T-cell (primary cell): ENCODE data around the gene ZRANB3. TPM values are rescaled to one million over a fixed set of nuclear protein-coding genes. Genes with fewer than 3 reads are reported as not detected.
"Not testable (repeated sequence)": the region's sequence is repeated elsewhere in the genome, so short reads cannot be mapped to it uniquely, and the experiment has no call there.

Experiments
- ATAC-seq, 4 experiments: fragments of 200-7000 bp in 3 of 4; fragments of 150-1000 bp in 1 of 4; cut with Tn5 transposase; replicated peaks in 1 of 4; 1 replicate in 3 of 4; 2 replicates in 1 of 4; pipeline ENCODE4 v1.10.0; 2021; ENCODE audit warnings: moderate library complexity in 3 of 4, mild to moderate bottlenecking in 2 of 4, moderate number of reproducible peaks in 1 of 4
- CTCF ChIA-PET, 2 donors: fragments of 300-600 bp; sonication (Branson Sonifier 250); formaldehyde crosslinking; loops; one replicate each; lab custom pipeline; 2022; ENCODE audit warnings: antibody characterized with exemption in 2 of 2; lab: Charles Lee
- POLR2A ChIA-PET, 2 donors: fragments of 300-600 bp; sonication (Branson Sonifier 250); formaldehyde crosslinking; loops; one replicate each; lab custom pipeline; 2022; ENCODE audit warnings: antibody characterized with exemption in 2 of 2; lab: Charles Lee
- DNase-seq, 35 experiments: peaks; one replicate each; pipeline versions ENCODE4 v3.0.0 to v3.0.0-alpha.2; 2013 to 2023
- H3K27ac ChIP-seq: one replicate; pipeline ENCODE4 v1.5.1; 2013; ENCODE audit warnings: low read length
- H3K27me3 ChIP-seq, 2 experiments: replicated peaks in 1 of 2; 1 replicate in 1 of 2; 2 replicates in 1 of 2; pipeline versions ENCODE4 v1.6.1 to v1.7.0; 2013; ENCODE audit warnings: low read length in 1 of 2, mixed read lengths in 1 of 2; ENCODE audit not compliant: control insufficient read depth in 2 of 2, insufficient read depth in 2 of 2; ENCODE audit errors: extremely low read depth in 1 of 2
- H3K36me3 ChIP-seq, 2 donors: 1 replicate in 1 of 2; 2 replicates in 1 of 2; pipeline versions ENCODE4 v1.6.1 to v1.7.0; 2013; ENCODE audit warnings: low read length in 1 of 2; ENCODE audit not compliant: control insufficient read depth in 2 of 2, insufficient read depth in 1 of 2; ENCODE audit errors: extremely low read depth in 1 of 2
- H3K4me1 ChIP-seq, 2 experiments: 1 replicate in 1 of 2; 2 replicates in 1 of 2; pipeline versions ENCODE4 v1.6.1 to v1.7.0; 2013; ENCODE audit warnings: low read length in 2 of 2, mixed read lengths in 1 of 2; ENCODE audit not compliant: insufficient read depth in 2 of 2, control insufficient read depth in 1 of 2; ENCODE audit errors: extremely low read depth in 1 of 2
- H3K4me3 ChIP-seq, 2 donors: 1 replicate in 1 of 2; 2 replicates in 1 of 2; pipeline versions ENCODE4 v1.5.1 to v1.7.0; 2013; ENCODE audit warnings: mild to moderate bottlenecking in 2 of 2, low read length in 1 of 2, moderate library complexity in 1 of 2; ENCODE audit not compliant: control insufficient read depth in 1 of 2; ENCODE audit errors: extremely low read depth in 1 of 2
- H3K9me3 ChIP-seq: 2 replicates; pipeline ENCODE4 v1.7.0; 2013
- H3K27ac Mint-ChIP-seq, 2 donors: one replicate each; pipeline ENCODE4 v1.8.0; 2020 to 2021; ENCODE audit warnings: mild to moderate bottlenecking in 2 of 2, mixed read lengths in 2 of 2
- H3K27me3 Mint-ChIP-seq, 2 donors: one replicate each; pipeline ENCODE4 v1.8.0; 2021 to 2022; ENCODE audit warnings: mixed read lengths in 2 of 2
- H3K36me3 Mint-ChIP-seq: one replicate; pipeline ENCODE4 v1.8.0; 2021; ENCODE audit warnings: mixed read lengths
- H3K4me1 Mint-ChIP-seq, 3 donors: one replicate each; pipeline ENCODE4 v1.8.0; 2020 to 2022; ENCODE audit warnings: mixed read lengths in 3 of 3, mild to moderate bottlenecking in 1 of 3
- H3K4me3 Mint-ChIP-seq, 3 donors: one replicate each; pipeline ENCODE4 v1.8.0; 2020 to 2022; ENCODE audit warnings: mild to moderate bottlenecking in 3 of 3, mixed read lengths in 3 of 3, moderate library complexity in 3 of 3
- H3K9me3 Mint-ChIP-seq, 3 donors: one replicate each; pipeline ENCODE4 v1.8.0; 2020 to 2022; ENCODE audit warnings: mixed read lengths in 3 of 3
- WGBS: methylation state at CpG from one replicate; pipeline ENCODE4 v1.1.5; 2013; ENCODE audit warnings: missing lambda C conversion rate; ENCODE audit not compliant: insufficient coverage; 5-methylcytosine and 5-hydroxymethylcytosine counted together
- total RNA-seq, 35 experiments: library from RNA in 6 of 35; stranded (reverse) in 6 of 35; fragments of 120-200 nt in 1 of 35; gene quantifications; one replicate each; pipeline versions ENCODE4 v1.2.1 to v1.2.4 and lab custom pipeline; 2013 to 2026

ZRANB3 gene
- total RNA-seq, 5 donors from 2014 or later (not counting 1 experiment from before 2014, with no cell fraction given) = 3.3 to 8.6 (median 5.3) TPM

DNA sequence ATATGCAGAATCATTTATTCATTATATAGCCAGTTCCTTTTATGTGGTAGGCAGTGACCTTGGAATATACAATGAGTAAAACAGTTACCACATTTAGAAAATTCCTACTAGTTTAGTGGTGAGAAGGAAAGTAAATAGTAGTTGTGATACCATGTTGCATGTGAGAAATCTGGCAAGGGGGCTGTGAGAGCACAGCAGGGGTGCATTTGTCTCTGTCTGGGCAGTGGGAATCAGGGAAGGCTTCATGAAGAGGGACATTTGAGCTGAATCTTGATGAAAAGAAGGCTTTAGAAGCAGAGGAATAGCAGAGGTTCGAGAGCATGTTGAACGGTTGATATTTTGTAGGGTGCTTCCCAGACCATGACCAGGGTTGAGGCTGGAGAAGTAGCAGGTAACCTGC is 400.3 kb downstream of the ZRANB3 start:
- Histone ChIP-seq H3K4me1 (no peaks in the 10 kb centered on the region), H3K27ac (no peak overlapping the region), H3K9me3 (no peaks in the 10 kb centered on the region), H3K4me3 (no peak overlapping the region), H3K27me3 (no peaks in the 10 kb centered on the region), H3K36me3 (peaks cover 16 to 54% of the 10 kb centered on the region in 2 donors)
- Mint-ChIP-seq H3K4me3 (no peak overlapping the region), H3K36me3 (peaks cover 53% of the 10 kb centered on the region), H3K9me3 (no peaks in the 10 kb centered on the region), H3K4me1 (peaks cover 0 to 2% (median 2%) of the 10 kb centered on the region in 3 donors), H3K27ac (no peak overlapping the region), H3K27me3 (no peaks in the 10 kb centered on the region)
- no peak for DNase-seq
- POLR2A ChIA-PET = no interaction called here
- 70% methylated on average over 2 of the region's 2 CpGs for WGBS
- ATAC-seq = no peak
- CTCF ChIA-PET = interaction anchor here in 1 of 2 donors (1.1 kb wide), 1 partner anchor 127 kb away, joined by 3 read pairs; no protein-coding TSS in a partner anchor

DNA sequence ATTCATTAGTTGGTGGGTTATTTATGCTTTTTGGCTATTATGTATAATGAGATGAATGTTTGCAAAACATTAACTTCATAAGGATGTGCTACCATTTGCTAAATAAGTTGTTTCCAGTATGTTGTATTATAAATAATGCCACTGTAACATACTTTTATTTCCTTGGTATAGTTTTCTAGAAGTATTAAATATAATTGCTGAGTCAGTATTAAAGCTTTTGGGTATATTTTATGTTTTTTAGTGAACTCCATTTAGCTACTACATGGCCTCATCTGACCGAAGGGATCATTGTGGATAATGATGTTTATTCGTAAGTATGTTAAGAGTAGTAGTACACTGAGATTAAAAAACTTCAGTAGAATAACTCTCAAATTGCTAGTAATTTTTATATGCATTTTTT is 405.1 kb downstream of the ZRANB3 start:
- Histone ChIP-seq H3K36me3 (peaks cover 13 to 30% of the 10 kb centered on the region in 2 donors), H3K9me3 (no peaks in the 10 kb centered on the region), H3K27ac (no peak overlapping the region), H3K4me3 (no peak overlapping the region), H3K27me3 (no peaks in the 10 kb centered on the region), H3K4me1 (no peaks in the 10 kb centered on the region)
- no CpG with 5 or more reads among the region's 2 CpGs for WGBS
- Mint-ChIP-seq H3K9me3 (no peaks in the 10 kb centered on the region), H3K27me3 (no peaks in the 10 kb centered on the region), H3K36me3 (peaks cover 45% of the 10 kb centered on the region), H3K27ac (no peak overlapping the region), H3K4me1 (no peaks in the 10 kb centered on the region), H3K4me3 (no peak overlapping the region)
- DNase-seq (no peak), ATAC-seq (no peak)
- CTCF ChIA-PET = no interaction called here
- POLR2A ChIA-PET = no interaction called here

DNA sequence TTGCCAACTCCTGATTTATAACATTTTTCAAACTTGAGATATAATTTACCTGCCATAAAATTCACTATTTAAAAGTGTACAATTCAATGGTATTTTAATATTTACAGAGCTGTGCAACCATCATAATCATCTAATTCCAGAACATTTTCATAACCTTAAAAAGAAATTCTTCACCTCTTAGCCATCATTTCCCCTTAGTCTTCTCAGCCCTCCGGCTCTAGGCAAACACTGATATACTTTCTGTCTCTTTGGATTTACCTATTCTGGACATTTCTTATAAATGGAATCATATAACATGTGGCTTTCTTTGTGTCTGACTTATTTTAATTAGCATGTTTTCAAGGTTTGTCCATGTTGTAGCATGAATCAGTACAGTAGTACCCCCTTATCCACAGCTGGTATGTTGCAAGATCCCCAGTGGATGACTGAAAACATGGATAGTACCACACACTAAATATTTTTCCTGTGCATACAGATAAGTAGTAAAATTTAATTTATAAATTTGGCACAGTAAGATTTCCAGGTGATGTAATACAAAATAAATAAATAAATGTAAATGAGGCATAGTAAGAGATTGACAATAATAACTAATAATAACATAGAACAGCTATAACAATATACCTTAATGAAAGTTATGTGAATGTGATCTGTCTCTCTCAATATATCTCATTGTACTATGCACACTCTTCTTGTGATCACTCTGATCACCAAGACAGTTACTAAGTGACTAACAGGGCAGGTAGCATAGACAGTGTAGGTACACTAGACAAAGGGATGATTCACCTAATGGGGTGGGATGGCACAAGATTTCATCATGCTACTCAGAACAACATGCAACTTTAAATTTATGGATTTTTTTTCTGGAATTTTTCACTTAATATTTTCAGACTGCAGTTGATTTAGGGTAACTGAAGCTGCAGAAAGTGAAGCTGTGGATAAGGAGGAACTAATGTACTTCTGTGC is 405.8 kb downstream of the ZRANB3 start:
- Mint-ChIP-seq H3K27me3 (no peaks in the 10 kb centered on the region), H3K4me1 (no peaks in the 10 kb centered on the region), H3K36me3 (peaks cover 46% of the 10 kb centered on the region), H3K9me3 (no peaks in the 10 kb centered on the region), H3K4me3 (no peak overlapping the region), H3K27ac (no peak overlapping the region)
- ChIA-PET POLR2A (no interaction called here), CTCF (interaction anchor here in 1 of 2 donors (0.8 kb wide), 1 partner anchor 136 kb away, joined by 3 read pairs; no protein-coding TSS in a partner anchor)
- Histone ChIP-seq H3K27me3 (no peaks in the 10 kb centered on the region), H3K27ac (no peak overlapping the region), H3K4me3 (no peak overlapping the region), H3K9me3 (no peaks in the 10 kb centered on the region), H3K4me1 (no peaks in the 10 kb centered on the region), H3K36me3 (peaks cover 13 to 27% of the 10 kb centered on the region in 2 donors)
- WGBS = 100% methylated on average over 1 of the region's 1 CpG
- DNase-seq (no peak), ATAC-seq (no peak)

DNA sequence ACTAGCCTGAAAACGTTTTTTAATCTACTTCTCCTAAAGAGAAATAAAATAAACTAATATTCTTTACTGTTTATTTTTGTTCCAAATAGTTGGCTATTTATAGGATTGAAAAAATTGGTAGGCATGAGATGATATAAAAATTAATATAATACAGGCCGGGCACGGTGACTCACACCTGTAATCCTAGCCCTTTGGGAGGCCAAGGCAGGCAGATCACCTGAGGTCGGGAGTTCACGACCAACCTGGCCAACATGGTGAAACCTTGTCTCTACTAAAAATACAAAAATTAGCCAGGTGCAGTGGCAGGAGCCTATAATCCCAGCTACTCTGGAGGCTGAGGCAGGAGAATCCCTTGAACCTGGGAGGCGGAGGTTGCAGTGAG is 409.4 kb downstream of the ZRANB3 start:
- CTCF ChIA-PET = not testable (repeated sequence)

DNA sequence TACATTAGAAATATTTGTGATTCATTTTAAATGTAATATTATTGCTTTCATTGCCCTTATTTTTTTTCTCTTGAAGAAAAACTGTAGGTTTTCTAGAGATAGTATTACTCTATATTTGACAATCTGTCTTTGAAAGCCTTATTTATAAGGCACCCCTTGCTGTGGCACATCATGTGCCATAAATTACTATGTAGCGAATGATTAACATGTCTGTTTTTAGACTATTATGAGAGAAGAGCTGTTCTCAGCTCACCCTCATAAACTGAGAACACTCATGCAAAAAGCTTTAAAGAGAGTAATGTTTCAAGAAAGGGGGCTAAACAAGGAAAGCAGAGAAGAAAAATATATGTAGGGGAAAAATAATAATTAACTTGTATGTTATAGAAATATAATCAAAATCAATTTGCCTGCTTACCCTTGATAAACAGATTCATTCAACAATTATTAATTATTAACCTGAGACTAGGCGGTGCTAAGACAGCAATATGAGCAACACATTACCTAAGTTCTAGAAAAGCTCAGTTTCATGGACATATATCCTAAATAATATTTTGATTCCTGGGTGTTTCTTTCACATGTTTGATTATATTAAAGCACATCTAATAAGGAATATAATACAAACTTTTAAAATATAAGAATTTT is 409.9 kb downstream of the ZRANB3 start:
- ATAC-seq = no peak
- ChIA-PET POLR2A (interaction anchor here in 1 of 2 donors (0.5 kb wide), 1 partner anchor 387 kb away, joined by 8 read pairs; no protein-coding TSS in a partner anchor), CTCF (no interaction called here)
- no peak overlapping the region for H3K27ac ChIP-seq
- H3K4me3 Mint-ChIP-seq = no peak overlapping the region
- no CpG with 5 or more reads among the region's 2 CpGs for WGBS
- DNase-seq = no peak
- no peaks in the 10 kb centered on the region for H3K9me3 ChIP-seq
- H3K9me3 Mint-ChIP-seq = no peaks in the 10 kb centered on the region
- H3K4me3 ChIP-seq = no peak overlapping the region
- no peaks in the 10 kb centered on the region for H3K4me1 ChIP-seq
- H3K27ac Mint-ChIP-seq = no peak overlapping the region
- H3K36me3 Mint-ChIP-seq = peaks cover 41% of the 10 kb centered on the region
- no peaks in the 10 kb centered on the region for H3K27me3 Mint-ChIP-seq
- peaks cover 0 to 11% of the 10 kb centered on the region in 2 donors for H3K36me3 ChIP-seq
- H3K27me3 ChIP-seq = no peaks in the 10 kb centered on the region
- peaks cover 3 to 14% (median 5%) of the 10 kb centered on the region in 3 donors for H3K4me1 Mint-ChIP-seq

More for the DNA sequence above, 409.4 kb downstream of the ZRANB3 start:
- H3K4me3 ChIP-seq, H3K9me3 Mint-ChIP-seq, H3K27ac Mint-ChIP-seq, H3K4me3 Mint-ChIP-seq, H3K9me3 ChIP-seq, ATAC-seq, H3K27me3 ChIP-seq, H3K27ac ChIP-seq, H3K4me1 ChIP-seq, POLR2A ChIA-PET, DNase-seq, H3K27me3 Mint-ChIP-seq: not testable (repeated sequence)
- peaks cover 3 to 14% (median 5%) of the 10 kb centered on the region in 3 donors for H3K4me1 Mint-ChIP-seq
- 100% methylated on average over 3 of the region's 6 CpGs for WGBS
- H3K36me3 ChIP-seq = peaks cover 2 to 16% of the 10 kb centered on the region in 2 donors
- H3K36me3 Mint-ChIP-seq = peaks cover 41% of the 10 kb centered on the region

DNA sequence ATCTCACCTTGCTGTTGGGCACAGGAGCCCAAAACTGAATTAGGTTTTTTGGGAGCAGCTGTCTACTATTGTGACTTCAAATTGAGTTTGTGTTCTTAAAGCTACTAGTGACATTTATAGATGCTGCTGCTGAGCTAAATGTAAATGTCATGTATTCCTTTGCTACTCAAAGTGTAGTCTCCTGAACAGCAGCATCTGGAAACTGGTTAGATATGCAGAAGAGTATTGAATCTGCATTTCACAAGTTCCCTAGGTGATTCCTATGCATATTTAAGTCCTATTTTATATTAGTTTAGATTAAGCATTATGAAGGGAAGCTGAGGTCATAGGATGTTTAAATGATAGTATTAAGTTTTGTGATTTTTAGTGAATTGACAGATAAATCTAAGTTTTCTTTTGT is 411.4 kb downstream of the ZRANB3 start:
- Histone ChIP-seq H3K27ac (no peak overlapping the region), H3K27me3 (no peaks in the 10 kb centered on the region), H3K4me3 (no peak overlapping the region), H3K36me3 (peaks cover 0 to 4% of the 10 kb centered on the region in 2 donors), H3K4me1 (no peaks in the 10 kb centered on the region), H3K9me3 (no peaks in the 10 kb centered on the region)
- Mint-ChIP-seq H3K27me3 (no peaks in the 10 kb centered on the region), H3K9me3 (no peaks in the 10 kb centered on the region), H3K27ac (no peak overlapping the region), H3K36me3 (peaks cover 36% of the 10 kb centered on the region), H3K4me1 (peaks cover 3 to 14% (median 5%) of the 10 kb centered on the region in 3 donors), H3K4me3 (no peak overlapping the region)
- ChIA-PET POLR2A (no interaction called here), CTCF (no interaction called here)
- ATAC-seq (no peak), DNase-seq (no peak)
